SK-N-SH treated with all-trans-retinoic acid at 6 μM for 48 hours (cell line): ENCODE measurements around the gene SPIRE2.
"Not testable (repeated sequence)": the region's sequence is repeated elsewhere in the genome, so short reads cannot be mapped to it uniquely, and the experiment has no call there.

Source experiments
- ATAC-seq: fragments of 200-7000 bp; cut with Tn5 transposase; 3 replicates; pipeline ENCODE4 v1.9.1; 2020; ENCODE audit warnings: mild to moderate bottlenecking, moderate library complexity
- ARNTL ChIP-seq: fragments of 450-650 bp; formaldehyde crosslinking; IDR thresholded peaks from 2 replicates; pipeline ENCODE4 v1.5.0; 2020; ENCODE audit warnings: low read depth, mild to moderate bottlenecking, moderate library complexity, borderline replicate concordance
- BACH2 ChIP-seq: fragments of 250-450 bp; sonication (Bioruptor Pico); IDR thresholded peaks from 2 replicates; pipeline ENCODE4 v1.9.0; 2021; ENCODE audit warnings: mild to moderate bottlenecking, borderline replicate concordance
- CREB5 ChIP-seq: fragments of 250-450 bp; sonication (Bioruptor Pico); IDR thresholded peaks from 2 replicates; pipeline ENCODE4 v1.5.1; 2020; ENCODE audit warnings: low read depth, mild to moderate bottlenecking, moderate library complexity
- CSDC2 ChIP-seq: fragments of 250-450 bp; sonication (Bioruptor Pico); IDR thresholded peaks from 2 replicates; pipeline ENCODE4 v1.5.0; 2020; ENCODE audit warnings: mild to moderate bottlenecking, moderate library complexity
- ESRRG ChIP-seq: fragments of 250-450 bp; sonication (Bioruptor Pico); IDR thresholded peaks from 2 replicates; pipeline ENCODE4 v1.6.1; 2021; ENCODE audit warnings: mild to moderate bottlenecking
- GLIS3 ChIP-seq: fragments of 250-450 bp; sonication (Bioruptor Pico); IDR thresholded peaks from 2 replicates; pipeline ENCODE4 v1.5.0; 2020; ENCODE audit warnings: mild to moderate bottlenecking, moderate library complexity
- ISL1 ChIP-seq: fragments of 250-450 bp; sonication (Bioruptor Pico); IDR thresholded peaks from 2 replicates; pipeline ENCODE4 v2.1.2; 2022; ENCODE audit warnings: mild to moderate bottlenecking, moderate library complexity
- OSR1 ChIP-seq: fragments of 250-450 bp; sonication (Bioruptor Pico); IDR thresholded peaks from 2 replicates; pipeline ENCODE4 v1.8.0; 2022; ENCODE audit warnings: moderate library complexity, mild to moderate bottlenecking, inconsistent platforms
- POU6F1 ChIP-seq: fragments of 250-450 bp; sonication (Bioruptor Pico); IDR thresholded peaks from 2 replicates; pipeline ENCODE4 v1.8.0; 2021; ENCODE audit warnings: low read depth, mild to moderate bottlenecking, moderate library complexity, borderline replicate concordance
- PPARA ChIP-seq: fragments of 250-450 bp; sonication (Bioruptor Pico); IDR thresholded peaks from 2 replicates; pipeline ENCODE4 v1.5.0; 2020; ENCODE audit warnings: mild to moderate bottlenecking, borderline replicate concordance
- RARB ChIP-seq: fragments of 250-450 bp; sonication (Bioruptor Pico); IDR thresholded peaks from 2 replicates; pipeline ENCODE4 v1.8.0; 2021; ENCODE audit warnings: mild to moderate bottlenecking, moderate library complexity
- TCF4 ChIP-seq: fragments of 250-450 bp; sonication (Bioruptor Pico); IDR thresholded peaks from 2 replicates; pipeline ENCODE4 v1.8.0; 2021; ENCODE audit warnings: mild to moderate bottlenecking, moderate library complexity, borderline replicate concordance
- TOX ChIP-seq: fragments of 250-450 bp; sonication (Bioruptor Pico); IDR thresholded peaks from 2 replicates; pipeline ENCODE4 v1.8.0; 2021; ENCODE audit warnings: mild to moderate bottlenecking, moderate library complexity, borderline replicate concordance
- ZC3H10 ChIP-seq: fragments of 250-450 bp; sonication (Bioruptor Pico); IDR thresholded peaks from 2 replicates; pipeline ENCODE4 v1.5.1; 2021; ENCODE audit warnings: mild to moderate bottlenecking, moderate library complexity
- ZFP3 ChIP-seq: fragments of 250-450 bp; sonication (Bioruptor Pico); IDR thresholded peaks from 2 replicates; pipeline ENCODE4 v1.5.0; 2020; ENCODE audit warnings: mild to moderate bottlenecking, moderate library complexity
- ZFP30 ChIP-seq: fragments of 450-650 bp; formaldehyde crosslinking; IDR thresholded peaks from 2 replicates; pipeline ENCODE4 v1.5.0; 2022; ENCODE audit warnings: mild to moderate bottlenecking, moderate library complexity
- ZNF565 ChIP-seq: fragments of 450-650 bp; formaldehyde crosslinking; conservative IDR thresholded peaks from 2 replicates; pipeline ENCODE4 v1.5.0; 2020; ENCODE audit warnings: low read depth, mild to moderate bottlenecking, moderate library complexity
- ZNF70 ChIP-seq: fragments of 450-650 bp; formaldehyde crosslinking; IDR thresholded peaks from 2 replicates; pipeline ENCODE4 v1.5.0; 2020; ENCODE audit warnings: mild to moderate bottlenecking, moderate library complexity
- ZNF8 ChIP-seq: fragments of 450-650 bp; formaldehyde crosslinking; IDR thresholded peaks from 2 replicates; pipeline ENCODE4 v1.5.0; 2020; ENCODE audit warnings: mild to moderate bottlenecking, moderate library complexity
- TF ChIP-seq, protein P1 (sequence below): fragments of 250-450 bp; sonication (Bioruptor Pico); IDR thresholded peaks from 2 replicates; pipeline ENCODE4 v1.5.1; 2021; ENCODE audit warnings: mild to moderate bottlenecking, moderate library complexity
- TF ChIP-seq, protein P2 (sequence below): fragments of 250-450 bp; sonication (Bioruptor Pico); IDR thresholded peaks from 2 replicates; pipeline ENCODE4 v1.8.0; 2020; ENCODE audit warnings: mild to moderate bottlenecking, moderate library complexity, borderline replicate concordance

SPIRE2 gene

DNA sequence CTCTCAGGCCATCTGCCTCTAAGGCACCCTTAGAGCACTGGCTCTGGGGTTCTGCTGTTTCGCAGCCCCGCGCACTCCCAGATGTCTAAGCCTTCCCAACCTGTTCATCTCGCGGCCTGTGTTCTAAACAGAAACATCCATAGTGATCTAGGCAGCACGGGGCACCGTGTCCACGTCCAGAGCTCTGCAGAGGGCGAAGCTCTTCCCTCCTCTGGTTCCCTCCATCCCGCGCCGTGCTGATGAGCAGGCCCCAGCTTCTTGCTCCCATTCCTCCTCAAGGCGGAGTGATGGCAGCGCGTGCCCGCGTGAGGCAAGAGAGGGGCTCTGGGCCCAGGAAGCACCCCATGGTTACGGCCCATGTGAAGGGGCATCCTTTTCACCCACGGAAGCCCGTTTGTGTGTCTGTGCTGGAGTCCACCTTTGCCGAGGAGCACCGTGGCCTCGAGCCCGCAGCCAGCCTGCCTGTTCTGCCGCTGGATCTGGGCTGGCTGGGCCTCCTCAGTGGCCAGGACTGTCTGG, 3.6 kb downstream of the SPIRE2 start:
- no peak for TF ChIP-seq ESRRG (CRISPR knock-in tag)
- no peak for TF ChIP-seq ZC3H10 (CRISPR knock-in tag)
- TF ChIP-seq CSDC2 (CRISPR knock-in tag) = no peak
- TF ChIP-seq ZNF70 = no peak
- no peak for TF ChIP-seq ZNF8 (CRISPR knock-in tag)
- no peak for TF ChIP-seq PPARA (CRISPR knock-in tag)
- TF ChIP-seq ARNTL (CRISPR knock-in tag) = no peak
- no peak for TF ChIP-seq BACH2 (CRISPR knock-in tag)
- TF ChIP-seq RARB (CRISPR knock-in tag) = no peak
- TF ChIP-seq CREB5 (CRISPR knock-in tag) = no peak
- no peak for TF ChIP-seq ZFP30
- TF ChIP-seq, protein P1, sequence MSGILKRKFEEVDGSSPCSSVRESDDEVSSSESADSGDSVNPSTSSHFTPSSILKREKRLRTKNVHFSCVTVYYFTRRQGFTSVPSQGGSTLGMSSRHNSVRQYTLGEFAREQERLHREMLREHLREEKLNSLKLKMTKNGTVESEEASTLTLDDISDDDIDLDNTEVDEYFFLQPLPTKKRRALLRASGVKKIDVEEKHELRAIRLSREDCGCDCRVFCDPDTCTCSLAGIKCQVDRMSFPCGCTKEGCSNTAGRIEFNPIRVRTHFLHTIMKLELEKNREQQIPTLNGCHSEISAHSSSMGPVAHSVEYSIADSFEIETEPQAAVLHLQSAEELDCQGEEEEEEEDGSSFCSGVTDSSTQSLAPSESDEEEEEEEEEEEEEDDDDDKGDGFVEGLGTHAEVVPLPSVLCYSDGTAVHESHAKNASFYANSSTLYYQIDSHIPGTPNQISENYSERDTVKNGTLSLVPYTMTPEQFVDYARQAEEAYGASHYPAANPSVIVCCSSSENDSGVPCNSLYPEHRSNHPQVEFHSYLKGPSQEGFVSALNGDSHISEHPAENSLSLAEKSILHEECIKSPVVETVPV = no peak
- no peak for TF ChIP-seq ZFP3 (CRISPR knock-in tag)
- TF ChIP-seq, protein P2, sequence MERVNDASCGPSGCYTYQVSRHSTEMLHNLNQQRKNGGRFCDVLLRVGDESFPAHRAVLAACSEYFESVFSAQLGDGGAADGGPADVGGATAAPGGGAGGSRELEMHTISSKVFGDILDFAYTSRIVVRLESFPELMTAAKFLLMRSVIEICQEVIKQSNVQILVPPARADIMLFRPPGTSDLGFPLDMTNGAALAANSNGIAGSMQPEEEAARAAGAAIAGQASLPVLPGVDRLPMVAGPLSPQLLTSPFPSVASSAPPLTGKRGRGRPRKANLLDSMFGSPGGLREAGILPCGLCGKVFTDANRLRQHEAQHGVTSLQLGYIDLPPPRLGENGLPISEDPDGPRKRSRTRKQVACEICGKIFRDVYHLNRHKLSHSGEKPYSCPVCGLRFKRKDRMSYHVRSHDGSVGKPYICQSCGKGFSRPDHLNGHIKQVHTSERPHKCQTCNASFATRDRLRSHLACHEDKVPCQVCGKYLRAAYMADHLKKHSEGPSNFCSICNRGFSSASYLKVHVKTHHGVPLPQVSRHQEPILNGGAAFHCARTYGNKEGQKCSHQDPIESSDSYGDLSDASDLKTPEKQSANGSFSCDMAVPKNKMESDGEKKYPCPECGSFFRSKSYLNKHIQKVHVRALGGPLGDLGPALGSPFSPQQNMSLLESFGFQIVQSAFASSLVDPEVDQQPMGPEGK (CRISPR knock-in tag) = no peak
- TF ChIP-seq GLIS3 = no peak
- no peak for TF ChIP-seq OSR1 (CRISPR knock-in tag)
- no peak for TF ChIP-seq TOX (CRISPR knock-in tag)
- no peak for TF ChIP-seq ISL1 (CRISPR knock-in tag)
- no peak for TF ChIP-seq POU6F1
- ATAC-seq = no peak

- not testable (repeated sequence) for ATAC-seq
These were observed 5.5 kb downstream of the SPIRE2 start for GRCh38 chr16:89833664-89834363.

DNA sequence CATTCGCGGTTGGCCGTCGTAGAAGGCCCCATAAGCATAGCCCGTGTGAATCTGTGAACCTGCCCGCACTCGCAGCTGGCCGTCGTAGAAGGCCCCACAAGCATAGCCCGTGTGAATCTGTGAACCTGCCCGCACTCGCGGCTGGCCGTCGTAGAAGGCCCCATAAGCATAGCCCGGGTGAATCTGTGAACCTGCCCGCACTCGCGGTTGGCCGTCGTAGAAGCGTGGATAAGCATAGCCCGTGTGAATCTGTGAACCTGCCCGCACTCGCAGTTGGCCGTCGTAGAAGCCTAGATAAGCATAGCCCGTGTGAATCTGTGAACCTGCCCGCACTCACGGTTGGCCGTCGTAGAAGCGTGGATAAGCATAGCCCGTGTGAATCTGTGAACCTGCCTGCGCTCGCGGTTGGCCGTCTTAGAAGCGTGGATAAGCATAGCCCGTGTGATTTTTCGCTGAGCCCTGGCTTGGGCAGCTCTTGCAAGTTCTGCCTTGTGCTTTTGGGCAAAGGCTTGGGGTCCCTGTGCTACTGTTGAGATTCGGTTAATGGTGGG, 6.6 kb downstream of the SPIRE2 start:
- ATAC-seq = not testable (repeated sequence)

GRCh38 chr16:89836484-89836883, 8.2 kb downstream of the SPIRE2 start:
- not testable (repeated sequence) for ATAC-seq

DNA sequence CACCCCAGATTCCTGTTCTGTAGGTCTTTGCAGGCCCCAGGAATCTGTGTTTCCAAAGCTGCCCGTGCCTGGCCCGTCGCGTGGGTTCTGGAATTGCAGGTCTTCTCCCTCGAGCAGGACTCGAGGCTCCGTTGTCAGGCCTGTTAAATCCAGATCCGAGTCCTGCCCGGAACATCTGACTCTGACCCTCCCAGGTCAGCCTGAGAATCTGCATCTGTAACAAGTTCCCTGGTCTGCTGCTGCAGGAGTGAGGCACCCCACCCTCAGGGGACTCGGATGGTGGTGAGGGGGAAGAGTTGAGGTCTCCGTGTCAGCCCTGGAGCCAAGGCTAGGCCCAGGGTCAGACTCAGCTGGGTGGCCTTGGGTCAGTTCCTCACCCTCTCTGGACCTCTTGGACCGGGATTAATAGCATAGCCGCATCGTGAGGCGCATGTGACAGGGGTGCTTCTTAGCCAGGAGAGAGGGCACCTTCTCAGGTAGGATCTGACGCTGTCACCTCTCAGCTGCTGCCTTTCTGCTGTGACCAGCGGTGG, 8.8 kb downstream of the SPIRE2 start:
- no peak for ATAC-seq
- TF ChIP-seq TCF4 (CRISPR knock-in tag) (no peak), BACH2 (CRISPR knock-in tag) (no peak), POU6F1 (no peak), ZNF70 (no peak), ZNF8 (CRISPR knock-in tag) (no peak), ESRRG (CRISPR knock-in tag) (no peak), ZNF565 (CRISPR knock-in tag) (no peak), TOX (CRISPR knock-in tag) (no peak), PPARA (CRISPR knock-in tag) (no peak)
- TF ChIP-seq, protein P1 = no peak
- TF ChIP-seq, protein P2 (CRISPR knock-in tag) = no peak
